HCT116 (cell line): ENCODE measurements around the gene ST3GAL2. TPM values are rescaled to one million over a fixed set of nuclear protein-coding genes. Genes with fewer than 3 reads are reported as not detected.

ENCODE experiments used
- ATAC-seq: fragments of 200-7000 bp; cut with Tn5 transposase; 2 replicates; pipeline ENCODE4 v1.9.1; 2020; ENCODE audit warnings: mild to moderate bottlenecking, moderate library complexity
- BruUV-seq: library from RNA; stranded (reverse); fragments of 400-500 nt; replicated peaks from 2 replicates; lab custom pipeline; 2021; lab: Mats Ljungman, UMichigan
- CTCF ChIA-PET: fragments of 300-600 bp; sonication (Branson Sonifier 250); formaldehyde crosslinking; loops from one replicate; lab custom pipeline; 2021; ENCODE audit warnings: antibody characterized with exemption; lab: Charles Lee
- POLR2A ChIA-PET: fragments of 300-600, 350-600 bp; sonication (Branson Sonifier 250); formaldehyde crosslinking; loops from one replicate; lab custom pipeline; 2021; ENCODE audit warnings: antibody characterized with exemption; lab: Charles Lee
- RAD21 ChIA-PET, 2 experiments: fragments of 300-600 bp; sonication (Branson Sonifier 250); formaldehyde crosslinking; loops; one replicate each; lab custom pipeline; 2023; ENCODE audit warnings: low total read pairs in 2 of 2; ENCODE audit not compliant: uncharacterized antibody in 2 of 2, unreplicated experiment in 2 of 2, low non-redundant PET in 1 of 2; lab: Charles Lee
- DNase-seq: peaks from one replicate; pipeline ENCODE4 v3.0.0-alpha.2; 2010; ENCODE audit warnings: low read depth, low spot score
- H2AFZ ChIP-seq: fragments of 200-600 bp; shearing (Covaris generic), sonication (generic); 2 replicates; pipeline ENCODE4 v1.6.1; 2017; ENCODE audit warnings: low read depth, mixed run types, mixed read lengths, antibody characterized with exemption, low read length; ENCODE audit not compliant: poor library complexity, severe bottlenecking
- H3K27ac ChIP-seq: 2 replicates; pipeline ENCODE4 v1.5.1; 2012; ENCODE audit warnings: low read depth, low read length
- H3K27me3 ChIP-seq: fragments of 200-600 bp; sonication (generic); 2 replicates; pipeline ENCODE4 v1.6.1; 2016; ENCODE audit warnings: mixed run types, low read length, mixed read lengths; ENCODE audit not compliant: insufficient read depth
- H3K36me3 ChIP-seq, 2 experiments: fragments of 200-500 bp in 1 of 2; fragments of 200-600 bp in 1 of 2; sonication (Bioruptor generic) in 1 of 2; sonication (generic) in 1 of 2; 2 replicates each; pipeline versions ENCODE4 v1.5.1 to v1.6.1; 2014 to 2016; ENCODE audit warnings: low read length in 2 of 2, inconsistent platforms in 1 of 2, mixed read lengths in 1 of 2, mixed run types in 1 of 2; ENCODE audit not compliant: insufficient read depth in 2 of 2, control insufficient read depth in 1 of 2
- H3K4me1 ChIP-seq, 2 experiments: fragments of 200-600 bp in 1 of 2; sonication (generic) in 1 of 2; 2 replicates each; pipeline versions ENCODE4 v1.5.1 to v1.6.1; 2012 to 2017; ENCODE audit warnings: low read length in 2 of 2, inconsistent platforms in 1 of 2, mild to moderate bottlenecking in 1 of 2, mixed read lengths in 1 of 2, mixed run types in 1 of 2, moderate library complexity in 1 of 2; ENCODE audit not compliant: insufficient read depth in 2 of 2, control insufficient read depth in 1 of 2
- H3K4me2 ChIP-seq: fragments of 200-600 bp; sonication (generic); 2 replicates; pipeline ENCODE4 v1.6.1; 2017; ENCODE audit warnings: mixed run types, low read length, mixed read lengths
- H3K4me3 ChIP-seq, 2 experiments: fragments of 200-600 bp in 1 of 2; sonication (generic) in 1 of 2; replicated peaks in 1 of 2; 2 replicates each; pipeline ENCODE4 v1.5.1; 2011 to 2016; ENCODE audit warnings: low read length in 2 of 2, control low read depth in 1 of 2, low read depth in 1 of 2, mild to moderate bottlenecking in 1 of 2, mixed read lengths in 1 of 2, mixed run types in 1 of 2
- H3K79me2 ChIP-seq: fragments of 200-600 bp; sonication (generic); 2 replicates; pipeline ENCODE4 v1.6.1; 2017; ENCODE audit warnings: mild to moderate bottlenecking, mixed run types, low read length, moderate library complexity, mixed read lengths; ENCODE audit not compliant: insufficient read depth
- H3K9ac ChIP-seq: fragments of 200-600 bp; sonication (generic); 2 replicates; pipeline ENCODE4 v1.6.1; 2016; ENCODE audit warnings: low read length, mixed read lengths
- H3K9me2 ChIP-seq: fragments of 200-600 bp; sonication (generic), shearing (Covaris generic); 2 replicates; pipeline ENCODE4 v1.6.1; 2017; ENCODE audit warnings: mixed run types, mild to moderate bottlenecking, moderate library complexity; ENCODE audit not compliant: insufficient read depth
- H3K9me3 ChIP-seq, 2 experiments: fragments of 200-500 bp in 1 of 2; fragments of 200-600 bp in 1 of 2; sonication (Bioruptor generic) in 1 of 2; sonication (generic) in 1 of 2; 2 replicates each; pipeline ENCODE4 v1.6.1; 2014 to 2017; ENCODE audit warnings: low read length in 2 of 2, mixed read lengths in 2 of 2, inconsistent platforms in 1 of 2, low read depth in 1 of 2, mild to moderate bottlenecking in 1 of 2, mixed run types in 1 of 2, moderate library complexity in 1 of 2; ENCODE audit not compliant: control insufficient read depth in 1 of 2, insufficient read depth in 1 of 2
- H4K20me1 ChIP-seq: fragments of 200-600 bp; sonication (generic), shearing (Covaris generic); 2 replicates; pipeline ENCODE4 v1.6.1; 2017; ENCODE audit warnings: mixed run types, mild to moderate bottlenecking, moderate library complexity; ENCODE audit not compliant: insufficient read depth
- CBX3 ChIP-seq: IDR thresholded peaks from 2 replicates; pipeline ENCODE4 v1.6.1; 2012; ENCODE audit warnings: low read depth
- CEBPB ChIP-seq: IDR thresholded peaks from 2 replicates; pipeline ENCODE4 v1.6.1; 2012; ENCODE audit warnings: low read depth
- EGR1 ChIP-seq: IDR thresholded peaks from 2 replicates; pipeline ENCODE4 v1.6.1; 2012; ENCODE audit warnings: low read depth
- ELF1 ChIP-seq: IDR thresholded peaks from 2 replicates; pipeline ENCODE4 v1.6.1; 2012; ENCODE audit warnings: low read depth, borderline replicate concordance
- EZH2phosphoT487 ChIP-seq: fragments of 200-600 bp; IDR thresholded peaks from 2 replicates; pipeline ENCODE4 v1.6.1; 2018; ENCODE audit warnings: antibody characterized with exemption, borderline replicate concordance
- FOSL1 ChIP-seq: IDR thresholded peaks from 2 replicates; pipeline ENCODE4 v1.6.1; 2012; ENCODE audit warnings: low read depth
- JUND ChIP-seq: IDR thresholded peaks from 2 replicates; pipeline ENCODE4 v1.6.1; 2012
- MAX ChIP-seq: IDR thresholded peaks from 2 replicates; pipeline ENCODE4 v1.6.1; 2012
- POLR2A ChIP-seq: IDR thresholded peaks from 2 replicates; pipeline ENCODE4 v1.7.0; 2011; ENCODE audit warnings: borderline replicate concordance; ENCODE audit not compliant: insufficient read depth, insufficient read length; ENCODE audit errors: extremely low read depth
- POLR2AphosphoS5 ChIP-seq: IDR thresholded peaks from 2 replicates; pipeline ENCODE4 v1.6.1; 2011; ENCODE audit warnings: mild to moderate bottlenecking, low read depth, low read length, moderate library complexity
- RAD21 ChIP-seq: IDR thresholded peaks from 2 replicates; pipeline ENCODE4 v1.6.1; 2012; ENCODE audit warnings: low read depth, mild to moderate bottlenecking
- REST ChIP-seq: IDR thresholded peaks from 2 replicates; pipeline ENCODE4 v1.6.1; 2012; ENCODE audit warnings: low read depth
- SIN3A ChIP-seq: IDR thresholded peaks from 2 replicates; pipeline ENCODE4 v1.6.1; 2012; ENCODE audit warnings: low read depth
- SP1 ChIP-seq: IDR thresholded peaks from 2 replicates; pipeline ENCODE4 v1.6.1; 2012; ENCODE audit warnings: low read depth
- SRF ChIP-seq: IDR thresholded peaks from 2 replicates; pipeline ENCODE4 v1.6.1; 2012; ENCODE audit warnings: low read depth
- ZFX ChIP-seq: fragments of 450-650 bp; IDR thresholded peaks from 2 replicates; pipeline ENCODE4 v1.6.1; 2017
- ZNF274 ChIP-seq: fragments of 200-500 bp; sonication (Bioruptor generic); IDR thresholded peaks from 2 replicates; pipeline ENCODE4 v1.6.1; 2014; ENCODE audit warnings: mild to moderate bottlenecking, low read depth, low read length, inconsistent platforms
- intact Hi-C: fragments of 100-400 bp; cut with micrococcal nuclease; formaldehyde crosslinking; loops from 2 replicates; pipeline ENCODE4 v1.10.0; 2022
- total RNA-seq: library from RNA; stranded (reverse); gene quantifications from one replicate; pipeline ENCODE4 v1.2.1, GENCODE V29; 2021; ENCODE audit not compliant: unreplicated experiment
- TF ChIP-seq, protein P1 (sequence below): IDR thresholded peaks from 2 replicates; pipeline ENCODE4 v1.6.1; 2011; ENCODE audit warnings: mild to moderate bottlenecking, low read length, moderate library complexity; ENCODE audit not compliant: insufficient replicate concordance; ENCODE audit errors: extremely low read depth
- TF ChIP-seq, protein P2 (sequence below), 3 experiments: fragments of 200-600 bp in 1 of 3; sonication (generic) in 1 of 3; IDR thresholded peaks in 2 of 3; conservative IDR thresholded peaks in 1 of 3; 2 replicates each; pipeline ENCODE4 v1.5.1; 2012 to 2017; ENCODE audit warnings: low read depth in 2 of 3, low read length in 2 of 3, antibody characterized with exemption in 1 of 3, borderline replicate concordance in 1 of 3, control low read depth in 1 of 3, mild to moderate bottlenecking in 1 of 3, mixed read lengths in 1 of 3, mixed run types in 1 of 3, moderate library complexity in 1 of 3; ENCODE audit not compliant: insufficient read depth in 1 of 3
- TF ChIP-seq, protein P3 (sequence below): IDR thresholded peaks from 2 replicates; pipeline ENCODE4 v1.6.1; 2012

Gene ST3GAL2
- total RNA-seq, 1 experiment from 2014 or later = 9.5 TPM

- H3K4me3 ChIP-seq = peak overlapping the region; percentile 90 to 92
- no peaks in the 10 kb centered on the region for H3K27me3 ChIP-seq
- peak overlapping the region; percentile 81 for H3K4me2 ChIP-seq
- POLR2A ChIA-PET = interaction anchor here (0.9 to 2.5 kb wide), 4 partner anchors 10 to 72 kb away, joined by 3 to 12 read pairs (median 4); partner anchors contain the start of gene ST3GAL2
- H3K4me1 ChIP-seq = peaks cover 3 to 20% of the 10 kb centered on the region in 2 experiments; a peak in 2 of 4 replicates
- no peaks in the 10 kb centered on the region for H3K79me2 ChIP-seq
- H3K9me2 ChIP-seq = no peaks in the 10 kb centered on the region
- CTCF ChIA-PET = interaction anchor here (0.7 to 1.4 kb wide), 5 partner anchors 20 to 222 kb away, joined by 3 to 4 read pairs (median 3); no protein-coding TSS in a partner anchor
- intact Hi-C loops = no loop called here
- no peaks in the 10 kb centered on the region for H3K9me3 ChIP-seq
- no peaks in the 10 kb centered on the region for H4K20me1 ChIP-seq
- no peak for ATAC-seq
- TSS peak; percentile 82 for BruUV-seq
- peak overlapping the region; percentile 92 for H2AFZ ChIP-seq
- RAD21 ChIA-PET = no interaction called here
- TF ChIP-seq POLR2A (no peak), CBX3 (no peak), ZNF274 (no peak), REST (no peak), MAX (no peak), FOSL1 (no peak), SIN3A (no peak), EGR1 (no peak), SRF (no peak), CEBPB (no peak), POLR2AphosphoS5 (no peak), JUND (no peak), ELF1 (no peak), ZFX (no peak), RAD21 (no peak), EZH2phosphoT487 (no peak), SP1 (no peak)
- TF ChIP-seq, protein P1, sequence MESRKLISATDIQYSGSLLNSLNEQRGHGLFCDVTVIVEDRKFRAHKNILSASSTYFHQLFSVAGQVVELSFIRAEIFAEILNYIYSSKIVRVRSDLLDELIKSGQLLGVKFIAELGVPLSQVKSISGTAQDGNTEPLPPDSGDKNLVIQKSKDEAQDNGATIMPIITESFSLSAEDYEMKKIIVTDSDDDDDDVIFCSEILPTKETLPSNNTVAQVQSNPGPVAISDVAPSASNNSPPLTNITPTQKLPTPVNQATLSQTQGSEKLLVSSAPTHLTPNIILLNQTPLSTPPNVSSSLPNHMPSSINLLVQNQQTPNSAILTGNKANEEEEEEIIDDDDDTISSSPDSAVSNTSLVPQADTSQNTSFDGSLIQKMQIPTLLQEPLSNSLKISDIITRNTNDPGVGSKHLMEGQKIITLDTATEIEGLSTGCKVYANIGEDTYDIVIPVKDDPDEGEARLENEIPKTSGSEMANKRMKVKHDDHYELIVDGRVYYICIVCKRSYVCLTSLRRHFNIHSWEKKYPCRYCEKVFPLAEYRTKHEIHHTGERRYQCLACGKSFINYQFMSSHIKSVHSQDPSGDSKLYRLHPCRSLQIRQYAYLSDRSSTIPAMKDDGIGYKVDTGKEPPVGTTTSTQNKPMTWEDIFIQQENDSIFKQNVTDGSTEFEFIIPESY = no peak
- TF ChIP-seq, protein P2, sequence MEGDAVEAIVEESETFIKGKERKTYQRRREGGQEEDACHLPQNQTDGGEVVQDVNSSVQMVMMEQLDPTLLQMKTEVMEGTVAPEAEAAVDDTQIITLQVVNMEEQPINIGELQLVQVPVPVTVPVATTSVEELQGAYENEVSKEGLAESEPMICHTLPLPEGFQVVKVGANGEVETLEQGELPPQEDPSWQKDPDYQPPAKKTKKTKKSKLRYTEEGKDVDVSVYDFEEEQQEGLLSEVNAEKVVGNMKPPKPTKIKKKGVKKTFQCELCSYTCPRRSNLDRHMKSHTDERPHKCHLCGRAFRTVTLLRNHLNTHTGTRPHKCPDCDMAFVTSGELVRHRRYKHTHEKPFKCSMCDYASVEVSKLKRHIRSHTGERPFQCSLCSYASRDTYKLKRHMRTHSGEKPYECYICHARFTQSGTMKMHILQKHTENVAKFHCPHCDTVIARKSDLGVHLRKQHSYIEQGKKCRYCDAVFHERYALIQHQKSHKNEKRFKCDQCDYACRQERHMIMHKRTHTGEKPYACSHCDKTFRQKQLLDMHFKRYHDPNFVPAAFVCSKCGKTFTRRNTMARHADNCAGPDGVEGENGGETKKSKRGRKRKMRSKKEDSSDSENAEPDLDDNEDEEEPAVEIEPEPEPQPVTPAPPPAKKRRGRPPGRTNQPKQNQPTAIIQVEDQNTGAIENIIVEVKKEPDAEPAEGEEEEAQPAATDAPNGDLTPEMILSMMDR (IDR thresholded peaks at IDR 0.05 in 2 of 3, conservative IDR thresholded peaks at IDR 0.05 in 1 of 3; ENCODE audit: borderline replicate concordance in 1 of 3, insufficient read depth in 1 of 3, low read depth in 2 of 3, low read length in 2 of 3) = no peak
- TF ChIP-seq, protein P3, sequence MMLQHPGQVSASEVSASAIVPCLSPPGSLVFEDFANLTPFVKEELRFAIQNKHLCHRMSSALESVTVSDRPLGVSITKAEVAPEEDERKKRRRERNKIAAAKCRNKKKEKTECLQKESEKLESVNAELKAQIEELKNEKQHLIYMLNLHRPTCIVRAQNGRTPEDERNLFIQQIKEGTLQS = no peak
- TF ChIP-seq, all 23 proteins: peak for 0
- peak overlapping the region; percentile 96 for H3K27ac ChIP-seq
- no peaks in the 10 kb centered on the region for H3K36me3 ChIP-seq
- DNase-seq = no peak
- H3K9ac ChIP-seq = peak overlapping the region; percentile 79
Measured at GRCh38 chr16:70453117-70453891, 14.4 kb upstream of the ST3GAL2 start.
